GM12872 (cell line): ENCODE data around the gene MROH2A.

Source experiments
- CTCF ChIP-seq: IDR thresholded peaks from 3 replicates; pipeline ENCODE4 v1.5.1; 2011; ENCODE audit warnings: low read depth, mild to moderate bottlenecking, low read length, moderate library complexity; ENCODE audit not compliant: insufficient read depth

The MROH2A gene

DNA sequence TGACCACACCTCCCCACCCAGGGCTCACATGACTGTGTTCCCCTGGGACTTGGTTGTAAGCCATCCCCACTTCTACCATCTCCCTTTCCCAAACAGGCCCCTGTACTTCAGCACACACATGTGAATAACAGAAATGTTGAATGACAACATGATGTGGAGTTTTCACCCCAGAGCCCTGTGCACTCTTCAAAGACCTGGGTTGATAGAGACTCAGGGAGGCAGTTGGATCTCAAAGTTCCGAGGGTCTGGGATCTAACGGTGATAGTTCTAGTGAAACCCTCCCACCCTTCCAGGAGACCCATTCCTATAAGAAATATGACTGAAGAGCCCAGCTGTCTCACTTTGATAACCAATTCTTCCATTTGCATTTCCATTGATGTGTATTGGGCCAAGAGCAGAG is at the start of gene MROH2A:
Gene MROH2A, plus strand, starts transcription at position 301 of the 400 bp plus-strand sequence. CDS start 1,029 bp downstream, outside the sequence.
- no peak for TF ChIP-seq CTCF

DNA sequence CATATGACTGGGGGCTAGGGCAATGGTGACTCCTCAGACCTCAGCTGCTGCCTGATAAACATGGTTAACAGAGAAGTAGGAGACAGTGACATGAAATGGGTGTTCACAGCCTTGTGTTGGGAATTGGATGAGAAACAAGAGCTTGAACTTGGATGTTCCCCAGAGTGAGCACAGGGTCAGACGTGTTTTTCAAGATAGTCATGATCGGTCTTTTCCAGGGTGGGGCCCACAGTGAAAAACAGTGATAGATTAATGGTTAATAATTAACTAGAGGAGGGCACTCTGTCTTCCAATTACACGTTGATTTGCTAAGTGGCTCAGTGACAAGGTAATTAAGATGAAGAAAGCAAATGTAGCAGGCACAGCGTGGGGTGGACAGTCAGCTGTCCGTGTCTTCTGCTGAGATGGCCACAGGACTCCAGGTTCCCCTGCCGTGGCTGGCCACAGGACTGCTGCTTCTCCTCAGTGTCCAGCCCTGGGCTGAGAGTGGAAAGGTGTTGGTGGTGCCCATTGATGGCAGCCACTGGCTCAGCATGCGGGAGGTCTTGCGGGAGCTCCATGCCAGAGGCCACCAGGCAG is 49.3 kb upstream of the MROH2A start, which contains the start of gene UGT1A3:
Gene UGT1A3, plus strand, starts transcription at position 320 of the 579 bp plus-strand sequence. Its CDS starts 85 bp downstream, at position 405.
- TF ChIP-seq CTCF = no peak

DNA sequence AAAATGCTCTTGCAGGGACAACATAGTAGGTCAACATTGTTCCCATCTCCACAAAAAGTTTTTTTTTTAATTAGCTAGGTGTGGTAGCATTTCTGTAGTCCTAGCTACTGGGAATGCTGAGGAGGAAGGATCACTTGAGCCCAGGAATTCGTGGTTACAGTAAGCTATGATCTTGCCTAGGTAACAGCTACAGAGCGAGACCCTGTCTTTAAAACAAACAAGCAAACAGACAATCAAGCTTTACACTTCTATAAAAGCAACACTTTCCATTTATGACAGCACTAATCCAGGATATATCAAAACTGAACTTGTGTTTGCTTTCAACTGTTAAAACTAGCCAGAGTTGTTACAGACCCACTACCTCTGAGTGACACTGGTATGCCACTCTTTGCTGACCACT is 37.3 kb upstream of the MROH2A start:
- no peak for TF ChIP-seq CTCF

GRCh38 chr2:233743464-233744259 is 34.5 kb upstream of the MROH2A start:
- TF ChIP-seq CTCF = no peak

GRCh38 chr2:233745073-233745755 is 32.9 kb upstream of the MROH2A start:
- no peak for TF ChIP-seq CTCF

- TF ChIP-seq CTCF = no peak
Observed at GRCh38 chr2:233746475-233747282, 31.5 kb upstream of the MROH2A start.

DNA sequence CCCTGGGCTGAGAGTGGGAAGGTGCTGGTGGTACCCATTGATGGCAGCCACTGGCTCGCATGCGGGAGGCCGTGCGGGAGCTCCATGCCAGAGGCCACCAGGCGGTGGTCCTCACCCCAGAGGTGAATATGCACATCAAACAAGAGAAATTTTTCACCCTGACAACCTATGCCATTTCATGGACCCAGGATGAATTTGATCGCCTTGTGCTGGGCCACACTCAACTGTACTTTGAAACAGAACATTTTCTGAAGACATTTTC is 30.9 kb upstream of the MROH2A start:
- TF ChIP-seq CTCF = no peak
